SIG-M5 treated with dmso at 0.1 percent for 504 hours (cell line): Measurements from ENCODE around the gene GOLGA6D.
"Not testable (repeated sequence)": the region's sequence is repeated elsewhere in the genome, so short reads cannot be mapped to it uniquely, and the experiment has no call there.

Source experiments
- DNase-seq: peaks from one replicate; lab custom pipeline; 2025; ENCODE audit not compliant: unreplicated experiment; lab: John Stamatoyannopoulos, UW

GOLGA6D gene, protein sequence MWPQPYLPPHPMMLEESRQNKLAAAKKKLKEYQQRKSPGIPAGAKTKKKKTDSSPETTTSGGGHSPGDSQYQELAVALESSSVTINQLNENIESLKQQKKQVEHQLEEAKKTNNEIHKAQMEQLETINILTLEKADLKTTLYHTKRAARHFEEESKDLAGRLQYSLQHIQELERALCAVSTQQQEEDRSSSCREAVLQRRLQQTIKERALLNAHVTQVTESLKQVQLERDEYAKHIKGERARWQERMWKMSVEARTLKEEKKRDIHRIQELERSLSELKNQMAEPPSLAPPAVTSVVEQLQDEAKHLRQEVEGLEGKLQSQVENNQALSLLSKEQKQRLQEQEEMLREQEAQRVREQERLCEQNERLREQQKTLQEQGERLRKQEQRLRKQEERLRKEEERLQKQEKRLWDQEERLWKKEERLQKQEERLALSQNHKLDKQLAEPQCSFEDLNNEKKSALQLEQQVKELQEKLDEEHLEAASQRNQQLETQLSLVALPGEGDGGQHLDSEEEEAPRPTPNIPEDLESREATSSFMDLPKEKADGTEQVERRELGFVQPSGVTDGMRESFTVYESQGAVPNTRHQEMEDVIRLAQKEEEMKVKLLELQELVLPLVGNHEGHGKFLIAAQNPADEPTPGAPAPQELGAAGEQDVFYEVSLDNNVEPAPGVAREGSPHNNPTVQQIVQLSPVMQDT

DNA sequence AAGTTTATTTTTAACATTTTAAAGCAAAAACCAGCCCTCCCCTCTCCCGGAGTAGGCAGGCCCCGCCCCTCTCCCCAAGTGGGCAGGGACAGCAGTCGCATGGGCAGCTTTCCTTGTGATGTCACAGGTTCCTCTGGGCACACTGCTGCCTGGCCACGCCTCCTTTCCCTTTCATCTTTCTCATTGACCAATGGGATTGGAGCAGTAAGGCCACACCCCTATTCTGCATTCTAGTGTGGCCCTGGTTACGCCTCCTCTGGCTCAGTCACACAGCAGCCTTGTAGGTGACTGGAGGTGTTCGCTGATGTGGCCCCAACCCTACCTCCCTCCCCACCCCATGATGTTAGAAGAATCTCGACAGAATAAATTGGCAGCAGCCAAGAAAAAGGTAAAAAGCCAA, at the start of gene GOLGA6D:
Gene GOLGA6D, plus strand, starts transcription at position 264 of the 400 bp plus-strand sequence. Its CDS starts 41 bp downstream, at position 305.
- not testable (repeated sequence) for DNase-seq

DNA sequence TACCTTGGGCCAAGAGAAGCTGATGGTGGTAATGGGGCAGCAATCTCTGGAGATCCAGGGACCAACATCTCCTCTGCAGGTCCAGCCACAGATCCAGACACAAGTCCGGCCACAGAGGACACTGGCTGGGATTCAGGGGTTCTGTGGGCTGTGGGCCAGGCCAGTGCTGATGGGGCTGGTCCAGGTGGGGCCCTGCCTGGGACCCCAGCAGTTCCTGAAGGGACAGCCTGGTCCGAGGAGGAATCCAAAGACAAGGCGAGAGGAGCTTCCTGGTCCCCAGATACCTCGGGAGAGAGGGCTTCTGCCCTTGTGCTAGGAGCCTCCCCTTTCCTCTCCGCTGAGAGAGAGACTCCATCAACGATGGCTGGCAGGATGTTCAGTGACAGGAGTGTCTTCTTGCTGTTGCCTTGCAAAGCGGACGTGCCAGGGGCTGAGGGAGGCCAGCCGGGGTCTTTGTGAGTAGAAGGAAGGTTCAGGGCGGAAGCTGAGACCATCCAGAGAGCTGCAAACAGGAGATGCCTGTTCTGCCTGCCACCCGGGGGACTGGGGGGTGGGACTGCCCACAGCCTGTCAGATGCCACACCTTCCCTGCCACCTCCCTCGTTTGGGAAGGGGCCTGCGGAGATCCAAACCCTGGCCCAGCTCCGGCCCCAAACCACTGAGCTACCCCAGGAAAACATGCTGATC, 49.0 kb upstream of the GOLGA6D start:
- no peak for DNase-seq

DNA sequence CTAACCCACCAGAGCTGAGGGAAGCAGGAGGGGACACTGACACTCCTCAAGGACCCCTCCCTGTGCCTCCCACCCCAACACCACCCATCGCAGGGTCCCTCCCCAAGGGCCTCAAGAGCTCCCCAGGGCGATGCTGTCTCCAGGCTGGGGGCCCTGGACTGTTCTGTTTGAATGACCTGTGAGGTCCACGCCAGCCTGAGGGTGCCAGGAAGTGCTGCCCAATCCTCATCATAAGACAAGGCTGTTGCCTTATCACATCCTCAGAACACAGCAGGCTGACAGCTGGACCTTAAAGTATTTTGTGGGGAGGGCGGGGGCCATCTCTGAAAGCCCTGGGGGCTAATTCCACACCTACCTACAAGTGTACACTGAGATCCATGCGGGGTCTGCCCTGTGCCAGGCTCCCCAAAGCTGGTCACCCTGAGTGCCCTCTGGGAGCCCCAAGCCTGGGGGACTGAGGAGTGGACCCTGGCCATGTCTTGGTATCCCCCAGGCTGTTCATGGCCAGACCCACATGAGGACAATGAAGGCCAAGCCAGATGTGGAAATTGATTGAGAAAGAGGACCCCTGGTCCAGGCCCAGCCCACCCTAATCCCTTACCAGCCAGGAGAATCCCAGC, 48.3 kb upstream of the GOLGA6D start:
- no peak for DNase-seq

DNA sequence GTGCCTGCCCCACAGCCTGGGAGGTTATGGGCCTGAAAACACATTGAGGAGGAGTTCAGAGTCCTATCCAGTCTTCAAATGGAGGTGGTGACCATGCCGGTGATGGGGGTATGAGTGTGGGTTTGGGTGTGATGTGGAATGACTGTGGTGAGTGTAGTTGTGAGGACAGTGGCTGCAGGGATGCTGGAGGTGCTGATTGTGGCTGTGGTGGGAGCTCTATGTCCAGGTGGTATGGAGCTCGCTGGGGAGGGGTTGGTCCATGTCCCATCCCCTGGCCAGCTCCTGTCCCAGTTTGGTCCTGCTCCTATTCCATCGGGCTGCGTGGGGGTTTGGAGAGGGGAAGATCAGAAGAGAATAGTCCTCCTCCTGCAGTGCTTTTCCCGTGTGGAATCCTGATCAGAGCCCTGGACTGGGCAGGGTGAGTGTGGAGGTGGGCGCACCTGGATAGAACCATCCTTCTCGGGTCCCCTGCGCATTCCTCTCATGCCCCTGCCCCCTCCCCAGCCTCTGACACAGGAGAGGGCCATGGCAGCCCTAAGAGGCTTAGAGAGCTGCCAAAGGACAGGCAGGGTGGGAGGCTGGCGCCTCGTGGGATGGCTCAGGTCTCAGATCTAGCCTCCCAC, 47.5 kb upstream of the GOLGA6D start:
- DNase-seq: no peak

DNA sequence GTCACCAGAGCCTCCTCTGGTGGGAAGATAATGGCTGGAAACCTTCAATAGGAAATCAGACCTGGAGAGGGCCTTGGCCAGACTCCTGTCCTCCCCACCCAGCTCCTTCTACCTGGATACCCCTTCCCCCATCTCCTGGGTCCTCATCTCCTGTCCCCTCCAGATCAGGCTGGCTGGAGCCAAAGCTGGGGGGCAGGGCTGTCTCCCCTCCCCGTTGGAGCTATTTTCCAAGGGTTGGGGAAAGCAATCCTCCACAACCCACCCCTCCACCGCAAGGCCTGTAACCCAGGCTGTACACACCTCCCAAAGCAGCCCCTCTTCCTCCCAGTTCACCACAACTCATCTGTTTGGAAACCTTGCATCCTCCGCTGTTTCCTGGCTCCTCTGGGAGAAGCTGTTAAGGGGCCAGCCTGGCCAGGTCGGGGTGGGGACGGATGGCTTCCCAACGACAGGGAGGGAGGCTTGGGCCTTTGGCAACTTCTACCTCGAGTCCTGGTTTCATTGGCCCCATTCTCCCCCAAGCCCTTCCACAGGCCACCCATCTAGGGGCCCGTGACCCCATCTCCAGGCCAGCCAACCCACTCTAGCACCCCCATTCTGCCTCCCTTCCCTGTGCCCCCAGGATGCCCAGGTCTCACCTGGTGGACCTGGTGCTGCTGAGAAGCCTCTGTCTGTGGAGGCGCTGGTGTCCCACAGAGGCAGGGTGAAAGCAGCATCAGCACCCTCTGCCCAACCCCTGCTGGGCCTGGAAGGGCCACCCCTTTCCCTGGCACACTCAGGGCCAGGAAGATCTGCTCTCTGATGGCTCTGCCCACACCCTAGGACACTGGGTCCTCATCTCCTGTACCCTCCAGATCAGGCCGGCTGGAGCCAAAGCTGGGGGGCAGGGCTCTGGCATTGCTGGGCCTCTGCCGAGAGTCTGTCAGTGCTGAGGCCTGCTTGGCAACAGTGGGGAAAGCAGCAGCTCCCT, 46.6 kb upstream of the GOLGA6D start:
- DNase-seq: no peak

DNA sequence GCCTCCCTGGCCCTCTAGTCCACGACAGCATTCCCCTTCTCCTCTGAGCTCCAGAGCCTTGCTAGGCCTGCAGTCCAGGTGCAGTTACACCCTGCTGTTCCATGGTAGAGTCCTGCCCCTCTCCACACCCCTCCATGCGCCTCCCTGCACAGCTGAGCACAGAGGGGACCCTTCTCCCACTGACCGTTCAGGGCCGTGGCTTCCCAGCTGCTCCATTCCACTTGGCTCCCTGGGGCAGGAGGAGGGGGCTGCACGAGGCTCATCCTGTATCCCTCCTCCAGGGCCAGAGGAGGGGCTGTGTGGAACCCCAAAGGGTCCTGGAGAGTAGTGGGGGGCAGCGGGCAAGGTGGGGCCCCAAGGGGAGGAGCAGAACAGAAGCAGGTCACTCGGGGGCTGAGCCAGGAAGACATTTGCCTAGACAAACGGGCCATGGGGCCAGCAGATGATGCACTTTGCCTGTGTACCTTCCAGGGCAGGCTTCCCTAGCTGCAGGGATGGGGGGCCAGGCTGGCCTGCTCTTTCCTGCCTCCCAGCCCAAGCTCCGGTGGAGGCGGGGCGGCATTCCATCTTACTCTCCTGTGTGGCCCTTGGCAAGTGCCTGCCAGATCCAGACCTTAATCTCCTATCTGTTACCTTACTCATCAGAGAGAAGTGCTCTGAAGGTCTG, 45.2 kb upstream of the GOLGA6D start:
- DNase-seq: no peak

DNA sequence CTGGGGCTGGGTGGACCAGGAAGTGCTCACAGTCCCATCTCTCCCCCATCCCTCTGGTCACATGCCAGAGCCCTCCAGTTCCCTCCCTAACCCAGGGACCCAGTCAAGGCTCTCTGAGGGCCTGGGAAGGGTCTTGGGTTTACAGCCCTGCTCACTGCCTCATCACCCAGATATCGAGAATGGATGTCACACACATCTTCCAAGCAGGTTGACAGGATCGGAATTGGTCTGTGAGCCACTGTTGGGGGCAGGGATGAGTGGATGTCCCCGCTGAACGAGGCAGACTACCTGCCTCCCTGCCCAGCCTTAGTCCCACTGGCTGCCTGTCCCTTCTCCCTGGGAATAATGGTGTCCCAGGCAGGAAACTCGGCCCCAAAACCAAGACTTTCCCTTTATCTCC, 44.5 kb upstream of the GOLGA6D start:
- DNase-seq: no peak

DNA sequence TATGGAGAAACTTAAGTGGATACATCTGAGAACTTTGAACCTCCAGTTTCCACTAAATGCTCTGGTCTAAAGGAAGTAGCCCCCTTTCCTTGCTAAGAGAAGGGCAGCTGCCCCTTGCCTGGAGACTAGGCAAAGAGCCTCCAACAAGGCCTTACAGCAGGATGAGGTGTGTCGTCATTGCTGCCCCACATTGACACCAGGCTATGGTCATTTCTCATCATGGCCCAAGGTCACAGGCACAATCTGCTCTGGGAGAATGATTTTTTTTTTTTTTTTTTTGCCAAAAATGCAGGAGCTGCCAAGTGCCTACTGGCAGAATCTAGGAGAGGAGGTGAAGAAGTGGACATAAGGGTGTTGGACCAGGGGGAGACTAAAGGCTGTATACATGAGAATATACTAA, 36.9 kb upstream of the GOLGA6D start:
- DNase-seq: not testable (repeated sequence)

DNA sequence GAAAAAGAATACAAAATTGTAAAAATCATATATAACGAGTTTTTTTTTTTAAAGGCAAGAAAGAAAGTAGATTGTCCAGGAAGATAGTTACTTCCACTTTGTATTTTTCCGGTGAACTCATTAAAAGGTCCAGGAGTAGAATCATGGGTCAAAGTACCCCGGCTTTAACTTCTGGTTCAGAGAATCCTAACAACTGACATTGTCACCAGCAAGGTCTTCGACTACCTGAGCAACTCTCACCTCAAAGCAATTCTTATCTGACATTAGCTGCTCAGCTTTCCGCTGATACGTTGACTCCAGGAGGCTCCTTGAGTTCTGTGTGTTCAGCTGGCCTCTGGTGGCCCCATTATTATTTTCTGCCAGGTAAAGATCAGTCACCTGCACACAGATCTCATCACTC, 33.6 kb upstream of the GOLGA6D start:
- not testable (repeated sequence) for DNase-seq

DNA sequence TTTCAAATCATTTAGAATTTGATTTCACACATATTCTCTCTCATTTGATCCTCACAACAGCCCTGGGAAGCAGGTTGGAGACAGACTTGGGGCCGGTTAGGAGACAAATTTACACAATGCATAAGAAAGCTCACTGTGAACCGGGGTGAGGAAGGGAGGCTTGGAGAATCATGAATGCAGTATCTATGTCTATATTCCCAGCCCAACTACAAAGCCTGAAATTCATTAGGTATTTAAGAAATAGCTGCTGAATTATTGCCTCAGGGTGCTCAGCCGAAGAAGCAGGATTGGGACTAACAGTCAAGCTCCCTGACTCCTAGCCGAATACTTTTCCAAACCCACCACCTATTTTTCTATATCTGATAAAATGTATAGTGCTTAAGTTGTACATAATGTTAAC, 32.9 kb upstream of the GOLGA6D start:
- DNase-seq: no peak

DNA sequence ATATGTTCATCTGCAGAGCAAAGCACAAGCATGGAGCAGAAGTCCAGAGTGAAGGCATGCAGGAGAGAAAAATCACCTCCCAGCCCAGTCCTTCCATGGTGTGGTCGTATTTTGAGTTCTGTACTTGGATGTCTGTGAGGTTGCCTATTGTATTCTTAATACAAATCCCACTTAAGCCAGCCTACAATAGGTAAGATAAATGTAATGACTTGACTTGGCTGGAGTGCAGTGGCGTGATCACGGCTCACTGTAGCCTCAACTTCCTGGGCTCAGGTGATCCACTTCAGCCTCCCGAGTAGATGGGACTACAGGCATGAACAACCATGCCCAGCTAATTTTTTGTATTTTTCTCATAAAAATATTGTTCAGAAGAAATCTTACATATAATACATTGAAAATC, 31.3 kb upstream of the GOLGA6D start:
- not testable (repeated sequence) for DNase-seq

DNA sequence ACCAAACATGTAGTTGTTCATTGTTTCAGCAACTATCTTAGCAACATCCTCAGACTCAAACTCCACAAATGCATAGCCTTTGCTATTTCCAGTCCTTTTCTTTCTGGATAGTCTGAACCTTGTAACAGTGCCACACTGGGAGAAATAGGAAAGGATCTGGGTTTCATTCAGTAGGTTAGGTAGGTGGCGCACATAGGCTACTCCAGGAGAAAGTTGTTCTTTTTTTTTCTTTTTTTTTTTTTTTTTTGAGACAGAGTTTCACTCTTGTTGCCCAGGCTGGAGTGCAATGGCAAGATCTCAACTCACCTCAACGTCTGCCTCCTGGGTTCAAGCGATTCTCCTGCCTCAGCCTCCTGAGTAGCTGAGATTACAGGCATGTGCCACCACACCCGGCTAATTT, 30.4 kb upstream of the GOLGA6D start:
- not testable (repeated sequence) for DNase-seq

DNA sequence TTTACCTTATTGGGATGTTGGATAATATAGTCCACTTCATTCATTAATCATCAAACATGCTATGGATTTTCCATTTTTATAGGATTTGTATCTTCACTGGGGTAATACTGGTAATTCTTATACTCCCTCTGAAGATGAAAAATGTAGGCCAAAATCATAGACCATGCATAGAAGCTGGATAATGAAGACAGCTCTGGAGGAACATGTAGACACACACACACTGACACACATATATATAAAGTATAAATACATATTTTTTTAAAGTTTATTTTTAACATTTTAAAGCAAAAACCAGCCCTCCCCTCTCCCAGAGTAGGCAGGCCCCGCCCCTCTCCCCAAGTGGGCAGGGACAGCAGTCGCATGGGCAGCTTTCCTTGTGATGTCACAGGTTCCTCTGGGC, 24.6 kb upstream of the GOLGA6D start, which contains the start of gene GOLGA6C:
Gene GOLGA6C, plus strand, starts transcription at position 301 of the 400 bp plus-strand sequence. CDS start 265 bp downstream, outside the sequence.
- not testable (repeated sequence) for DNase-seq

DNA sequence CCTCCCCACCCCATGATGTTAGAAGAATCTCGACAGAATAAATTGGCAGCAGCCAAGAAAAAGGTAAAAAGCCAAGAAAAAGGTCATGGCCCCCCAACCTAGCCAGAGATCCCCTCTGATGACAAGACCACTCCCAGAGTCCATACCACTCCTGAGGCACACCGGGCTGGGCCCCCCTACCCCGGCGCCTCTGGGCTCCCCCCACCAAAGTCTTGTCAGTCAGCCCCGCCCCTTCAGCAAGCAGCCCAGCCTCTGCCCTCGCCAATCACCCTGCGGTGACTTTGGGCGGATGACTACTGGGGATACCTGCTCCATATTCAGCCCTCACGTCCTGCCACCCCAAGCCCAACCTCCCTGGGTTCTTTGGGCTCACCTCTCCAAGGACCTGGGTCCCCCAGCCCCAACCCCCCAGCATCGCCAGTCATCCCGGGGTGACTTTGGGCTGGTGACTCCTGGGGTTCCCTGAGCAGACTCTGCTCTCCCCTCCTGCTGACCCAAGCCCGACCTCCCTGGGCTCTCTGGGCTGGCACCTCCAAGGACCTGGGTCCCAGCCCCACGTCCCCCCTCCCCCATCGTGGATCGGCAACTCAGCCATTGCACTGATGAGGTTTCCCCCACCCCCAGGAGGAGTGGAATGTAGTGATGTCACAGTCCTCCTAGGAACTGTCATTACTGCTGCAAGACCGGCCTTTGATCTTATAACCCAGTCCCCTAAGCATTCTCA, 23.9 kb upstream of the GOLGA6D start:
- DNase-seq: not testable (repeated sequence)

DNA sequence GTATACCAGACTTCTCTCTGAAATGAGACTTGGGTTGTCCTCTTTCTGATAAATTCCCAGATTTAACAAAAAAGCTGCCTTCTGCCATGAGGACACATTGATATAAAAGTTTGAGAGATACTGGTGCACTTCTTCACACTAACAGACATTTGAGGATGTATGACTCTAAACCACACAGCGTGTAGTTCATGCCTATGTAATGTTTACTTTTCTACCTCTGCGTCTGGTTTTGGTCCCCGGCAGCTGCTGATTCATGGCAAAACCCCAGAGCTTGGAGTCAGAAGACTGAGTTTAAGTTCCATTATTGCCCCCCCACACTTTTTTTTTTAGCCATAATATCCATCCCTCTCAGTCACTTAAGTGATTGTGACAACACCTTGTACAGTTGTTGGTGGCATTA, 22.8 kb upstream of the GOLGA6D start:
- not testable (repeated sequence) for DNase-seq

DNA sequence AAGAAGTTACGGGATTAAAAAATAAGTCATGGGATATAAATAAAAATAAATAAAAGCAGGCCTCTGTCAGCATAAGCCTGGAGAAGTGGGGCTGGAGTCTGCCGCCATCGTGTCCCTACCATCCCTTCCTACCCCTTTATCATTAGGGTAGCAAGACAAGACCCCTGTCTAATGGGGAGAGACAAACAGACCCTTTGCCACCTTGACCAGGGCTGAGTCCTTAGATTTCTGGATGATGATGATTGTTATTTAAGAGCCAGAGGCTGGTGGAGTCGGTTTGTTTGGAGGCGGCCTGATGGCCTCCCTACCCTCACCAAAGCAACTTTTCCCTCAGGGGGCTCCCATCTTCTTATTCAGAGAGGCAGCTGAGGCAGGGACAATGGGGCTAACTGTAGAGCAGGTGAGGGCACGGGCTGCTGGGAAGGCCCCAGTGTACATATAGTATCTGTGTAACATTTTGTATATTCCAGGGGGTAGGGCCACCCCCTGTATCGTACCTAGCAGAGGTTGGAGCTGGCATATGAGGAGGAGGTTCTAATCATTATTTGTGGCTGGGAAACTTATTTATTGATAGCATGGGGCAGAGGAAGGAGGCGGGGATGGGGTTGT, 8.8 kb upstream of the GOLGA6D start:
- not testable (repeated sequence) for DNase-seq

DNA sequence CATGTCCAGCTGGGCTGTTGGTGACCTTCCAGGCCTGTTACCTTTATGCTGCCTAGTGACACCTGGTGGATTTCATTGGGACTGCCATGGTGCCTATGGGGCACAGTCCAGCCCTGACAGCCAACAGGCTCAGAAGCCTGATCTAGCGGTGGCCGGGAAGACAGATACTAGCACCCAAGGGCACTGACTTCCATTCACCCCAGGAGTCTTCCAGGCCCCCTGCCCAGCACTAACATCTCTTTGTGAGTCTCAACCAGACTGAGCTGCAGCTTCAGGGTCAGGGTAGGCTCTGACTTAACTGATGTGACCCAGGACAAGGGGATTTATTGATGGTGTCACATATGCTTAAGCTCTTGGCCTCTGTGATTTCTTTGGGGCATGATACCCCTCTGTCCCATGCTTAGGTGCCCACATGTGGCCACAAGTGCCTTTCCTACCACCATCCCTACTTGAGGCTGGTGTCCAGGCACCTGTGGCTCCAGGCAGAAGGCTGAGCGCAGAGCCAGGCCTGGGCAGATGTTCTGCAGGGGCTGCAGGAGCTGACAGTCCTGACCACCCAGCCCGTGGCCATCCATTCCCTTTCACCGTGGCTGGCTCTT, 8.0 kb upstream of the GOLGA6D start:
- DNase-seq: not testable (repeated sequence)
